GM23248 (cell line): ENCODE measurements around the gene ALG2. TPM values are rescaled to one million over a fixed set of nuclear protein-coding genes. Genes with fewer than 3 reads are reported as not detected.

Experiments used
- DNase-seq: peaks from one replicate; pipeline ENCODE4 v3.0.0-alpha.2; 2015
- H2AFZ ChIP-seq: fragments of 200-600 bp; sonication (generic); 2 replicates; pipeline ENCODE4 v1.6.1; 2016; ENCODE audit warnings: antibody characterized with exemption
- H3F3A ChIP-seq: fragments of 200-600 bp; sonication (generic); 2 replicates; pipeline ENCODE4 v1.6.1; 2016; ENCODE audit warnings: mild to moderate bottlenecking, antibody characterized with exemption, mixed run types; ENCODE audit not compliant: insufficient read depth
- H3K27ac ChIP-seq: fragments of 200-600 bp; sonication (generic); 2 replicates; pipeline ENCODE4 v1.5.1; 2016; ENCODE audit warnings: mild to moderate bottlenecking
- H3K27me3 ChIP-seq: fragments of 200-600 bp; sonication (generic); replicated peaks from 2 replicates; pipeline ENCODE4 v1.6.1; 2016; ENCODE audit warnings: mild to moderate bottlenecking; ENCODE audit not compliant: insufficient read depth
- H3K36me3 ChIP-seq: fragments of 200-600 bp; sonication (generic); 2 replicates; pipeline ENCODE4 v1.6.1; 2016; ENCODE audit warnings: low read depth, mild to moderate bottlenecking
- H3K4me1 ChIP-seq: fragments of 200-600 bp; sonication (generic); 2 replicates; pipeline ENCODE4 v1.6.1; 2016; ENCODE audit warnings: mild to moderate bottlenecking; ENCODE audit not compliant: insufficient read depth
- H3K4me2 ChIP-seq: fragments of 200-600 bp; sonication (generic); one replicate; pipeline ENCODE4 v1.6.1; 2016; ENCODE audit warnings: mild to moderate bottlenecking; ENCODE audit not compliant: unreplicated experiment
- H3K4me3 ChIP-seq: fragments of 200-600 bp; sonication (generic); 2 replicates; pipeline ENCODE4 v1.5.1; 2016; ENCODE audit warnings: mild to moderate bottlenecking
- H3K79me2 ChIP-seq: fragments of 200-600 bp; sonication (generic); 2 replicates; pipeline ENCODE4 v1.6.1; 2016; ENCODE audit warnings: mild to moderate bottlenecking; ENCODE audit not compliant: insufficient read depth
- H3K9ac ChIP-seq: fragments of 200-600 bp; sonication (generic); 2 replicates; pipeline ENCODE4 v1.6.1; 2016; ENCODE audit warnings: mild to moderate bottlenecking
- H3K9me2 ChIP-seq: fragments of 200-600 bp; sonication (generic); 2 replicates; pipeline ENCODE4 v1.6.1; 2016; ENCODE audit warnings: mixed run types, mild to moderate bottlenecking, moderate library complexity; ENCODE audit not compliant: insufficient read depth
- H3K9me3 ChIP-seq: fragments of 200-600 bp; sonication (generic); one replicate; pipeline ENCODE4 v1.6.1; 2017; ENCODE audit warnings: low read depth
- H4K20me1 ChIP-seq: fragments of 200-600 bp; sonication (generic); 2 replicates; pipeline ENCODE4 v1.6.0; 2016; ENCODE audit not compliant: insufficient read depth
- EZH2 ChIP-seq: fragments of 200-600 bp; sonication (generic); IDR thresholded peaks from 2 replicates; pipeline ENCODE4 v1.6.1; 2018; ENCODE audit warnings: antibody characterized with exemption, mild to moderate bottlenecking; ENCODE audit not compliant: insufficient read depth, poor library complexity, severe bottlenecking
- EZH2phosphoT487 ChIP-seq: fragments of 200-600 bp; sonication (generic); IDR thresholded peaks from 2 replicates; pipeline ENCODE4 v1.6.1; 2018; ENCODE audit warnings: antibody characterized with exemption, moderate library complexity, mild to moderate bottlenecking, low read depth; ENCODE audit not compliant: insufficient read depth
- WGBS, 2 experiments: methylation state at CpG; one replicate each; pipeline ENCODE4 v1.1.6; 2015 to 2017; ENCODE audit warnings: low lambda C conversion rate in 2 of 2, low coverage in 1 of 2; ENCODE audit errors: missing lambda C conversion rate in 2 of 2; 5-methylcytosine and 5-hydroxymethylcytosine counted together
- in situ Hi-C: fragments of 300-500 bp; cut with MboI; formaldehyde crosslinking; loops from 2 replicates; pipeline ENCODE4 v1.15.0; 2020
- polyA plus RNA-seq: library from polyadenylated mRNA; unstranded; fragments of >200 nt; fragmentation: Nextera tagmentation; extraction: Ambion mirVana; gene quantifications from 2 replicates; pipeline ENCODE4 v1.2.1, GENCODE V29; 2016
- total RNA-seq: library from RNA; depleted of rRNA; stranded (reverse); fragments of >200 nt; shearing (Covaris generic); gene quantifications from 2 replicates; pipeline ENCODE4 v1.2.3, GENCODE V29; 2014

ALG2 gene
- total and polyA plus RNA-seq, 2 experiments from 2014 or later: 59.5 to 65.8 TPM

- no peaks in the 10 kb centered on the region for H3K9me3 ChIP-seq
- peaks cover 11% of the 10 kb centered on the region; the same call in 1 of the 2 replicates for H3F3A ChIP-seq
- DNase-seq: no peak
- TF ChIP-seq EZH2phosphoT487: no peak
- TF ChIP-seq EZH2: no peak
- WGBS, 2 experiments: 58 to 66% methylated on average over 2 of the region's 2 CpGs
- H3K27me3 ChIP-seq: no peaks in the 10 kb centered on the region
- no peaks in the 10 kb centered on the region for H3K79me2 ChIP-seq
- no peak overlapping the region for H2AFZ ChIP-seq
- no peak overlapping the region for H3K4me3 ChIP-seq
- no peaks in the 10 kb centered on the region for H4K20me1 ChIP-seq
- peaks cover 8% of the 10 kb centered on the region for H3K4me1 ChIP-seq
- no peak overlapping the region for H3K9ac ChIP-seq
- H3K27ac ChIP-seq: no peak overlapping the region
- H3K4me2 ChIP-seq: no peak overlapping the region
- H3K9me2 ChIP-seq: no peaks in the 10 kb centered on the region
- no peaks in the 10 kb centered on the region for H3K36me3 ChIP-seq
- in situ Hi-C loops: loop anchor here (25.0 kb wide), 1 partner anchor 747 kb away; no protein-coding TSS in a partner anchor
Observed at GRCh38 chr9:99265691-99266090, 43.9 kb upstream of the ALG2 start.

DNA sequence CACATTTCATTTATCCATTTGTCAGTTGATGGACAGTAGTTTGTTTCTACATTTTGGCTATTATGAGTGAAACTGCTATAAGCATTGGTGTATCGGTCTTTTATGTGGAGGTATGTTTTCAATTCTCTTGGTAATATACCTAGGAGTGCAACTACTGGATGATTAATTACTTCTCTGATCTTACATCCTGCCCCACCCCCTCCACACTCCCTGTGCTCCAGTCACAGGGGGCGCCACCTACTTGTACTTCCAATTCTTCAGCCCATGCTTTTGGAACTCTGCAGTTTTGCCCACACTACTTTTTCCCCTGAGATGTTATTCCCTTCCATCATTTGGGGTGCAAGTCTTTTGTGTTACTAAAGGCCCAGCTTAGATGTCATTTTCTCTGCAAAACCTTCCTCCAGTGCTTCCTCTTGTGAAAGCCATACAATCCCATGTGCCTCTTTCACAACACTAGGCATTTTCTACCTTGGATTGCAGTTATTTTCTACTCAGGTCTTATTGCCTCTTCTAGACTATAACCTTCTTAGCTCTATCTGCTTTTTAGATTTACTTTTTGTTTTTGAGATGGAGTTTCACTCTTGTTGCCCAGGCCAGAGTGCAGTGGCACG, 42.4 kb upstream of the ALG2 start:
- H3K36me3 ChIP-seq: no peaks in the 10 kb centered on the region
- no peak overlapping the region for H2AFZ ChIP-seq
- peak; percentile 63 for DNase-seq
- H3K9me2 ChIP-seq: no peaks in the 10 kb centered on the region
- no peaks in the 10 kb centered on the region for H3K9me3 ChIP-seq
- no peak overlapping the region for H3K4me2 ChIP-seq
- peaks cover 15% of the 10 kb centered on the region for H3K4me1 ChIP-seq
- H3K27ac ChIP-seq: no peak overlapping the region
- H3F3A ChIP-seq: no peaks in the 10 kb centered on the region
- in situ Hi-C loops: loop anchor here (25.0 kb wide), 1 partner anchor 748 kb away; no protein-coding TSS in a partner anchor
- no peak for TF ChIP-seq EZH2
- TF ChIP-seq EZH2phosphoT487: no peak
- H3K27me3 ChIP-seq: no peaks in the 10 kb centered on the region
- H3K4me3 ChIP-seq: no peak overlapping the region
- H4K20me1 ChIP-seq: no peaks in the 10 kb centered on the region
- 94 to 95% methylated on average over 3 of the region's 3 CpGs for WGBS, 2 experiments
- H3K9ac ChIP-seq: no peak overlapping the region
- H3K79me2 ChIP-seq: no peaks in the 10 kb centered on the region

- WGBS, 2 experiments: 92 to 94% methylated on average over 7 of the region's 7 CpGs
- Histone ChIP-seq H3K4me1 (peaks cover 8% of the 10 kb centered on the region; the same call in 1 of the 2 replicates), H4K20me1 (no peaks in the 10 kb centered on the region), H3K27ac (no peak overlapping the region), H3K9ac (no peak overlapping the region), H3K9me2 (no peaks in the 10 kb centered on the region), H3K4me3 (no peak overlapping the region), H3K36me3 (no peaks in the 10 kb centered on the region), H3K79me2 (no peaks in the 10 kb centered on the region), H3K4me2 (no peak overlapping the region), H3K27me3 (no peaks in the 10 kb centered on the region), H3K9me3 (no peaks in the 10 kb centered on the region), H3F3A (no peaks in the 10 kb centered on the region), H2AFZ (no peak overlapping the region)
- in situ Hi-C loops: loop anchor here (25.0 kb wide), 1 partner anchor 749 kb away; no protein-coding TSS in a partner anchor
- no peak for DNase-seq
- no peak for TF ChIP-seq EZH2phosphoT487
- TF ChIP-seq EZH2: no peak
Observed at GRCh38 chr9:99262949-99263418, 41.2 kb upstream of the ALG2 start.

GRCh38 chr9:99261923-99262322, 40.2 kb upstream of the ALG2 start:
- Histone ChIP-seq H4K20me1 (no peaks in the 10 kb centered on the region), H3K9me3 (no peaks in the 10 kb centered on the region), H3K27ac (no peak overlapping the region), H3K27me3 (no peaks in the 10 kb centered on the region), H3F3A (no peaks in the 10 kb centered on the region), H3K4me1 (peaks cover 8% of the 10 kb centered on the region; the same call in 1 of the 2 replicates), H3K9me2 (no peaks in the 10 kb centered on the region), H3K4me2 (no peak overlapping the region), H3K79me2 (no peaks in the 10 kb centered on the region), H3K36me3 (no peaks in the 10 kb centered on the region), H2AFZ (no peak overlapping the region), H3K4me3 (no peak overlapping the region), H3K9ac (no peak overlapping the region)
- TF ChIP-seq EZH2phosphoT487: no peak
- TF ChIP-seq EZH2: no peak
- in situ Hi-C loops: loop anchor here (25.0 kb wide), 1 partner anchor 750 kb away; no protein-coding TSS in a partner anchor
- 74 to 86% methylated on average over 2 of the region's 2 CpGs for WGBS, 2 experiments
- no peak for DNase-seq
